Right atrium auricular region (tissue), 2 donors: ENCODE data around the gene HLA-DQB1. TPM values are rescaled to one million over a fixed set of nuclear protein-coding genes. Genes with fewer than 3 reads are reported as not detected.
"Not testable (repeated sequence)": the region's sequence is repeated elsewhere in the genome, so short reads cannot be mapped to it uniquely, and the experiment has no call there.

Source experiments
- DNase-seq: peaks from one replicate; pipeline ENCODE4 v3.0.0-alpha.2; 2019; ENCODE audit warnings: low spot score
- H3K27ac ChIP-seq, 2 donors: fragments of 200-600 bp; sonication (generic); 1 replicate in 1 of 2; 2 replicates in 1 of 2; pipeline ENCODE4 v1.5.1; 2016 to 2019
- H3K27me3 ChIP-seq, 2 donors: fragments of 200-600 bp; sonication (generic); one replicate each; pipeline versions ENCODE4 v1.5.1 to v1.6.0; 2017 to 2019
- H3K36me3 ChIP-seq: fragments of 200-600 bp; sonication (generic); one replicate; pipeline ENCODE4 v1.5.1; 2016
- H3K4me1 ChIP-seq, 2 donors: fragments of 200-600 bp; sonication (generic); one replicate each; pipeline versions ENCODE4 v1.5.1 to v1.6.0; 2017 to 2019
- H3K4me3 ChIP-seq, 2 donors: fragments of 200-600 bp; sonication (generic); 1 replicate in 1 of 2; 2 replicates in 1 of 2; pipeline ENCODE4 v1.5.1; 2017 to 2019; ENCODE audit warnings: mild to moderate bottlenecking in 1 of 2, moderate library complexity in 1 of 2
- H3K9me3 ChIP-seq, 2 donors: fragments of 200-600 bp; sonication (generic); one replicate each; pipeline ENCODE4 v1.5.1; 2019
- total RNA-seq, 2 donors: library from RNA; depleted of rRNA; stranded (reverse); fragments of >200 nt; gene quantifications; one replicate each; pipeline ENCODE4 v1.1.0, GENCODE V29; 2016
- TF ChIP-seq, protein P1 (sequence below), 2 donors: fragments of 200-600 bp; sonication (generic); IDR thresholded peaks; one replicate each; pipeline ENCODE4 v1.5.1; 2019; ENCODE audit warnings: antibody characterized with exemption in 2 of 2

HLA-DQB1 gene
- total RNA-seq, 2 donors from 2014 or later: 0.59 to 1.8 TPM

DNA sequence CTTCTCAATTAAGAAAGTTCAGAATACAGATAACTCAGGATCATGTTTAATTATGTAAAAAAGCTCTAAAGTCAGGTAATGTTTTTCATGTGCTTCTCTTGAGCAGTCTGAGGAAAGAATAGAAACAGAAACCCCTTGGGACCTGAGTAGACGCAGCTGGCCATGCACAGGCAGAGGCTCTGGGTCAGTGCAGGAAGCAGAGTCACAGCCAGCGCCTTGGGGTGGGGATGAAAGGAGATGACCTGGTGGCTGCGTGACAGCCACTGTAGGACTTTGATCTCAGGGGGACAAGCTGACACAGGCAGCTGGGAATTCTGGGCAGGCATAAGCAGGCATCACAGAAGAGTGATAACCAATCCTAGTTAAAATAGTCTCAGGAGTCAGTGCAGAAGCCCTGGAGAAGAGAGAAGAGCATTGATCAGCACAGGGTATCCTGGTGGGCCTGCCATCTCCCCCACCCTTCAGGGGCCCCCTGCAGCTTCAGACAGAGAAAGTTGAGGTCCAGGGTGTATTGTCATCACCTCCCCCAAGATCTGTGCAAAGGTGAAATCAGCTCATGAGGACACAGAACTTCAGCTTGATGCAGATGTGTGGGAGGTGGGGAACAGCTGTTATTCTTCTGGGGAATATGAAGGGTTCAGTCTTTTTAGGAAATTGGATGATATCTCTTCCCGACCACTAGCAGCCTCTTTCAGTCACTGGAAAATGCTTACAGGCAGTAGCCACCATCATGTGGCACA, 6.4 kb downstream of the HLA-DQB1 start:
- TF ChIP-seq, protein P1, sequence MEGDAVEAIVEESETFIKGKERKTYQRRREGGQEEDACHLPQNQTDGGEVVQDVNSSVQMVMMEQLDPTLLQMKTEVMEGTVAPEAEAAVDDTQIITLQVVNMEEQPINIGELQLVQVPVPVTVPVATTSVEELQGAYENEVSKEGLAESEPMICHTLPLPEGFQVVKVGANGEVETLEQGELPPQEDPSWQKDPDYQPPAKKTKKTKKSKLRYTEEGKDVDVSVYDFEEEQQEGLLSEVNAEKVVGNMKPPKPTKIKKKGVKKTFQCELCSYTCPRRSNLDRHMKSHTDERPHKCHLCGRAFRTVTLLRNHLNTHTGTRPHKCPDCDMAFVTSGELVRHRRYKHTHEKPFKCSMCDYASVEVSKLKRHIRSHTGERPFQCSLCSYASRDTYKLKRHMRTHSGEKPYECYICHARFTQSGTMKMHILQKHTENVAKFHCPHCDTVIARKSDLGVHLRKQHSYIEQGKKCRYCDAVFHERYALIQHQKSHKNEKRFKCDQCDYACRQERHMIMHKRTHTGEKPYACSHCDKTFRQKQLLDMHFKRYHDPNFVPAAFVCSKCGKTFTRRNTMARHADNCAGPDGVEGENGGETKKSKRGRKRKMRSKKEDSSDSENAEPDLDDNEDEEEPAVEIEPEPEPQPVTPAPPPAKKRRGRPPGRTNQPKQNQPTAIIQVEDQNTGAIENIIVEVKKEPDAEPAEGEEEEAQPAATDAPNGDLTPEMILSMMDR (IDR thresholded peaks at IDR 0.05): no peak
- Histone ChIP-seq H3K9me3 (no peaks in the 10 kb centered on the region), H3K4me1 (no peaks in the 10 kb centered on the region), H3K36me3 (no peaks in the 10 kb centered on the region), H3K27ac (no peak overlapping the region), H3K27me3 (no peaks in the 10 kb centered on the region), H3K4me3 (no peak overlapping the region)
- no peak for DNase-seq

DNA sequence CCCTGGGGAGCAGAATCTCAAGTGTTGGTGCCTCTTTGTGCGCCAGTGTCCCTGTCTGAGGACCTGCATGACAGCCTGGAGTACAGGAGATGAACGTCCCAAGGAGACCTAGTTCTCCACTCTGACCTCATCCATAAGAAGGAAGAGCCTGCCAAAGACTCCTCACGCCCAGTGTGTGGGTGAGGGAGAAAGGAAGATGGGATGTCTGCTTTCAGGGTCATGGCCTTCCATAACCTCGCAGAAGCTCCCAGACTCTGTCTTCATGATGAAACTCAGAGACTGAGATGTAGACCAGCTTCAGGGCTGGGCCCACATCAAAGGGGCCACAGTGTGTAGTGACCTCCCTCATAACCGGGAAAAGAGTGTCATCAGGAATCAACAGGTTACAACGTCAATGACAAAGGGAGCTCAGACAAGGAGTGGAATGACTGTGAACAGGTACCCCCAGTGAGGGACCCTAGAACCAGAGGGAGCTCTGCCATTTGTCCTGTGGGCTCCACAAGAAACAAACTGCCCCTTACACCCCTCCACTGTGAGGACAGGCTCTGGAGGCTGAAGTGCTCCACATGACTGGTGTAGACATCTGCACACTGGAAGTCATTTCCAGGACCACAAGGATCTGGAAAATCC, 8.1 kb downstream of the HLA-DQB1 start:
- Histone ChIP-seq H3K27ac (no peak overlapping the region), H3K4me3 (no peak overlapping the region), H3K27me3 (no peaks in the 10 kb centered on the region), H3K36me3 (no peaks in the 10 kb centered on the region), H3K4me1 (no peaks in the 10 kb centered on the region), H3K9me3 (no peaks in the 10 kb centered on the region)
- TF ChIP-seq, protein P1 (IDR thresholded peaks at IDR 0.05): no peak
- no peak for DNase-seq

DNA sequence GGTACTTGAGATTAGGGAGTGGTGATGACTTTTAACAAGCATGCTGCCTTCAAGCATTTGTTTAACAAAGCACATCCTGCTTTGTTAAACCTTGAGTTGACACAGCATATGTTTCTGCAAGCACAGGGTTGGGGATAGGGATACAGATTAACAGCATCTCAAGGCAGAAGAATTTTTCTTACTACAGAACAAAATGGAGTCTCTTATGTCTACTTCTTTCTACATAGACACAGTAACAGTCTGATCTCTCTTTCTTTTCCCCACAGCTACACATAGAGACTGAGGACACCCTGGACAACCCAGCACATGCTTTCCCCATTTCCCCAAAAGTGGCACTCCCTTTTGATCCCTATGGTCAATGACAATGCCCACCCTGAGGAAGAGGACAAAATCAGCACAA, 8.6 kb downstream of the HLA-DQB1 start:
- not testable (repeated sequence) for DNase-seq, H3K4me1 ChIP-seq, H3K36me3 ChIP-seq, H3K4me3 ChIP-seq, H3K9me3 ChIP-seq, H3K27me3 ChIP-seq, H3K27ac ChIP-seq

DNA sequence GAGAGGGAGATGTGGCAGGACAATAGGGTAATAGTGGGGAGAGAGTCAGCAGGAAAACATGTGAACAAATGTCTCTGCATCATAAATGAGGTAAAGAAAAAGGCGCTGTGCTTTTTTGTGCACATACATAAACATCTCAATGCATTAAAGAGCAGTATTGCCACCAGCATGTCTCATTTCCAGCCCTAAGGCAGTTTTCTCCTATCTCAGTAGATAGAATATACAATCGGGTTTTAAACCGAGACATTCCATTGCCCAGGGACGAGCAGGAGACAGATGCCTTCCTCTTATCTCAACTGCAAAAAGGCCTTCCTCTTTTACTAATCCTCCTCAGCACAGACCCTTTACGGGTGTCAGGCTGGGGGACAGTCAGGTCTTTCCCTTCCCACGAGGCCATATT, 9.1 kb downstream of the HLA-DQB1 start:
- not testable (repeated sequence) for H3K9me3 ChIP-seq, H3K4me3 ChIP-seq, H3K4me1 ChIP-seq, H3K36me3 ChIP-seq, DNase-seq, H3K27me3 ChIP-seq, H3K27ac ChIP-seq

DNA sequence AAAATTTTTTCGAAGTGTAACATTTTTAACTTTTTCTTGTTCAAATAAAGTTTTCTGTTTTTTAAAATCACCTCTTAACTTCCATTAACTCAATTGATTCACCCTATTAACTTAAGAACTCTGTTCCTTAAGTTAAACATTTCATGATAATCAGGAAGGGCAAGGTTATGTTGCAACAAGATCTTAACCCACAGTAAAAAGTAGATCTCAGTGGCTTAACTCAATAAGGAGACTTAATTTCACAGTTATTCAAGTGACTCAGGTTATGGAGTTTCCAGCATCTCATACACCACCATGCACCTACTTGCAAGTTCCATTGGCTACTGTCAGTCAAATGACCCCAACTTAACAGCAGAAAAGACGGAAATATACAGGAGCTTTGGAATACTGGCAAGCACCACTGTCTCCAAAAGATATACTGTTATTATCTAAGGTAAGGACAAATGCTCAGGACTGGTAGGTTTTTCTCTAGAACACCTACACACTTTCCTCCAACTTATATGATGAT, 11.2 kb downstream of the HLA-DQB1 start:
- DNase-seq: no peak
- H3K4me3 ChIP-seq: no peak overlapping the region
- TF ChIP-seq, protein P1 (IDR thresholded peaks at IDR 0.05): no peak
- no peaks in the 10 kb centered on the region for H3K9me3 ChIP-seq
- no peaks in the 10 kb centered on the region for H3K27me3 ChIP-seq
- H3K36me3 ChIP-seq: no peaks in the 10 kb centered on the region
- no peaks in the 10 kb centered on the region for H3K4me1 ChIP-seq
- no peak overlapping the region for H3K27ac ChIP-seq

DNA sequence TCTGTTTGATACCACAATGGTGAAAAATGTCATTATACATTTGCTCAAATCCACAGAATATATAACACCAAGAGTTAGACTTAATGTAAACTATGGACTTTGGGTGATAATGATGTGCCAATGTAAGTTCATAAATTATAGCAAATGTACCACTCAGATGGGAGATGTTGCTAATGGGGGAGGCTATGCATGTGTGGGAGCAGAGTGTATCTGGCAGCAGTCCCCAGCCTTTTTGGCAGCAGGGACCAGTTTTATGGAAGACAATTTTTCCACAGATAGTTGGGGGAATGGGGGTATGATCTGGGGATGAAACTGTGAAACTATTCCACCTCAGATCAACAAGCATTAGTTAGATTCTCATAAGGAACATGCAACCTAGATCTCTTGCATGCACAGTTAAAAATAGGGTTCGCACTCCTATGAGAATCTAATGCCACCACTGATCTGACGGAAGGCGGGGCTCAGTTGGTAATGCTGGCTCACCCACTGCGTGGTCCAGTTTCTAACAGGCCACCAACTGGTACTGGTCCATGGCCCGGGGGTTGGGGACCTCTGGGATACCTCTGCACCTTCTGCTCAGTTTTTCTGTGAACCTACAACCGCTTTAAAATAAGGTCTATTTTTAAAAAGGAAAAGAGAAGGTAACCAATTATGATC, 21.3 kb downstream of the HLA-DQB1 start:
- TF ChIP-seq, protein P1 (IDR thresholded peaks at IDR 0.05): no peak
- DNase-seq: no peak
- no peaks in the 10 kb centered on the region for H3K36me3 ChIP-seq

More for the DNA sequence above, 21.3 kb downstream of the HLA-DQB1 start:
- H3K9me3 ChIP-seq: no peaks in the 10 kb centered on the region
- H3K4me1 ChIP-seq: no peaks in the 10 kb centered on the region
- H3K4me3 ChIP-seq: no peak overlapping the region
- H3K27me3 ChIP-seq: no peaks in the 10 kb centered on the region
- no peak overlapping the region for H3K27ac ChIP-seq
